ENCODE results near the gene LRP1B. TPM values are rescaled to one million over a fixed set of nuclear protein-coding genes. Genes with fewer than 3 reads are reported as not detected.

LRP1B gene
- under 0.01 TPM in 1 of 2 replicates, not detected in the other for total RNA-seq

GRCh38 chr2:142131010-142131669 lies at the start of gene LRP1B:
TSS of gene LRP1B (minus strand) at chr2:142131016. CDS start at chr2:142130729, 287 bp downstream.

Measured in bronchial smooth muscle cell (primary cell).